Lower leg skin (tissue), 4 donors: ENCODE results near the gene FGF2. TPM values are rescaled to one million over a fixed set of nuclear protein-coding genes. Genes with fewer than 3 reads are reported as not detected.
"Not testable (repeated sequence)": the region's sequence is repeated elsewhere in the genome, so short reads cannot be mapped to it uniquely, and the experiment has no call there.

Experiments
- DNase-seq, 2 donors: peaks; one replicate each; pipeline ENCODE4 v3.0.0-alpha.2; 2019; ENCODE audit warnings: low spot score in 2 of 2
- H3K4me3 ChIP-seq: fragments of 200-600 bp; sonication (generic); 2 replicates; pipeline ENCODE4 v1.5.1; 2017; ENCODE audit warnings: mild to moderate bottlenecking, low read depth; ENCODE audit not compliant: poor library complexity, severe bottlenecking
- CTCF ChIP-seq, 3 donors: fragments of 450-650 bp; IDR thresholded peaks; one replicate each; pipeline ENCODE4 v1.5.1; 2016; ENCODE audit warnings: antibody characterized with exemption in 3 of 3, mild to moderate bottlenecking in 3 of 3, moderate library complexity in 2 of 3
- POLR2A ChIP-seq, 2 donors: fragments of 450-650 bp; IDR thresholded peaks; one replicate each; pipeline ENCODE4 v1.6.1; 2016 to 2017; ENCODE audit warnings: antibody characterized with exemption in 2 of 2, mild to moderate bottlenecking in 1 of 2, moderate library complexity in 1 of 2
- WGBS, 2 donors: methylation state at CpG; one replicate each; pipeline ENCODE4 v1.1.5; 2018; 5-methylcytosine and 5-hydroxymethylcytosine counted together
- intact Hi-C: fragments of 100-400 bp; cut with DNase I; formaldehyde crosslinking; loops from one replicate; pipeline ENCODE4 v1.15.0; 2023; ENCODE audit warnings: low total_unique reads
- total RNA-seq, 4 donors: library from RNA; depleted of rRNA; stranded (reverse); fragments of >200 nt; gene quantifications; one replicate each; pipeline ENCODE4 v1.1.0, GENCODE V29; 2016

FGF2 gene
- total RNA-seq, 4 donors from 2014 or later, result 4.8 to 6.1 (median 5.0) TPM

GRCh38 chr4:122928930-122929329 lies 102.3 kb downstream of the FGF2 start:
- DNase-seq, result no peak
- no peak overlapping the region for H3K4me3 ChIP-seq
- 68 to 88% methylated on average over 1 of the region's 1 CpG for WGBS, 2 donors
- intact Hi-C loops, result no loop called here
- TF ChIP-seq CTCF (IDR thresholded peaks at IDR 0.05) (no peak), POLR2A (IDR thresholded peaks at IDR 0.05) (no peak)

- TF ChIP-seq CTCF (IDR thresholded peaks at IDR 0.05) (no peak), POLR2A (IDR thresholded peaks at IDR 0.05) (no peak)
- intact Hi-C loops, result loop anchor here (5.0 kb wide), 1 partner anchor 174 kb away; no protein-coding TSS in a partner anchor
- H3K4me3 ChIP-seq, result no peak overlapping the region
- DNase-seq, result no peak
Measured at GRCh38 chr4:122930862-122931261, 104.2 kb downstream of the FGF2 start.

DNA sequence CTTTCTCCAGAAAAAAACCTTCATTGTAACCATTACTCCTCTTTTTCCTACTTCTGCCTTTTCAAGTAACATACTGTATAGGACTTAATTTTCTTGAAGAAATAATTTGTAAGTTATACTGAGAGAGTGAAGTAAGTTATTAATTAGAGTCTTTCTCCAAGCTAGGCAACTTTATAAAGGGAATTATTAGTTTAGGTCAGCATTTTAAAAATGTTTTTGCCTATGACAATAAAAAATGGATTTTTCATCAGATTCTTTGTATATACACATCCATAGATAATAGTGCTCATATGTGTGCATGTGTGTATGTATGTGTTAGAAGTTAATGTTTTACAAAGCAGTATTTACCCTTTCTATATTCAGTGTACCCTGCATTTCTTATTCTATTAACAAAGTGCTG lies 106.1 kb downstream of the FGF2 start:
- DNase-seq, result no peak
- intact Hi-C loops, result loop anchor here (5.0 kb wide), 1 partner anchor 175 kb away; no protein-coding TSS in a partner anchor
- no peak overlapping the region for H3K4me3 ChIP-seq
- TF ChIP-seq POLR2A (IDR thresholded peaks at IDR 0.05) (no peak), CTCF (IDR thresholded peaks at IDR 0.05) (no peak)

DNA sequence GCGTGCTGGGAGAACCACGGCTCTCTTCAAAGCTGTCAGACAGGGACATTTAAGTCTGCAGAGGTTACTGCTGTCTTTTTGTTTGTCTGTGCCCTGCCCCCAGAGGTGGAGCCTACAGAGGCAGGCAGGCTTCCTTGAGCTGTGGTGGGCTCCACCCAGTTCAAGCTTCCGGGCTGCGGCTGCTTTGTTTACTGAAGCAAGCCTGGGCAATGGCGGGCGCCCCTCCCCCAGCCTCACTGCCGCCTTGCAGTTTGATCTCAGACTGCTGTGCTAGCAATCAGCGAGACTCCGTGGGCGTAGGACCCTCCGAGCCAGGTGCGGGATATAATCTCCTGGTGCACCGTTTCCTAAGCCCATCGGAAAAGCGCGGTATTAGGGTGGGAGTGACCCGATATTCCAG lies 118.5 kb downstream of the FGF2 start:
- WGBS, 2 donors, result 96 to 99% methylated on average over 9 to 17 of the region's 17 CpGs
- H3K4me3 ChIP-seq, intact Hi-C loops, DNase-seq: not testable (repeated sequence)

- WGBS, 2 donors, result 79 to 86% methylated on average over 1 of the region's 1 CpG
- DNase-seq, result no peak
- intact Hi-C loops, result no loop called here
- no peak overlapping the region for H3K4me3 ChIP-seq
- TF ChIP-seq POLR2A (IDR thresholded peaks at IDR 0.05), result no peak
- TF ChIP-seq CTCF (IDR thresholded peaks at IDR 0.05), result no peak
Measured at GRCh38 chr4:122946142-122946541, 119.5 kb downstream of the FGF2 start.

Other genes starting within 250 kb of the FGF2 start
- not detected for gene IL21, start 205.8 kb upstream of the FGF2 start, total RNA-seq
- 1 to 10 TPM in 3 of 4 donors, under 1 TPM in 1; 0.72 to 3.8 (median 3.1) TPM for gene BBS12, start 94.1 kb upstream of the FGF2 start, total RNA-seq
- gene NUDT6, start 95.8 kb downstream of the FGF2 start, total RNA-seq, result 10 to 100 TPM in 1 of 4 donors, 1 to 10 TPM in 3; 3.2 to 12.2 (median 7.2) TPM